Measurements from ENCODE around the gene FERMT3.

GRCh38 chr11:64173616-64174355, 32.7 kb upstream of the FERMT3 start:
- TF ChIP-seq CTCF (IDR thresholded peaks at IDR 0.05; ENCODE audit: extremely low read depth in 1 of 2, insufficient read depth in 1 of 2, low read depth in 1 of 2, low read length in 2 of 2), result no peak
- TF ChIP-seq EZH2 (IDR thresholded peaks at IDR 0.05; ENCODE audit: borderline replicate concordance, low read depth, low read length, severe bottlenecking), result no peak
- TF ChIP-seq POLR2AphosphoS5 (IDR thresholded peaks at IDR 0.05; ENCODE audit: insufficient read depth, low read depth, low read length), result no peak
- no peak for TF ChIP-seq MAX (IDR thresholded peaks at IDR 0.05; ENCODE audit: insufficient read depth, insufficient read length)
- TF ChIP-seq JUN (IDR thresholded peaks at IDR 0.05; ENCODE audit: borderline replicate concordance, insufficient read depth, insufficient read length, low read depth), result no peak
- no peak for TF ChIP-seq POLR2A (IDR thresholded peaks at IDR 0.05; ENCODE audit: low read depth, low read length)
- TF ChIP-seq MYC (IDR thresholded peaks at IDR 0.05; ENCODE audit: low read depth, low read length), result no peak
- no peak for TF ChIP-seq FOS (IDR thresholded peaks at IDR 0.05; ENCODE audit: borderline replicate concordance, insufficient read depth, low read length)

Data from endothelial cell of umbilical vein (primary cell).